T-cell (primary cell): ENCODE data around the gene TRPM6. TPM values are rescaled to one million over a fixed set of nuclear protein-coding genes. Genes with fewer than 3 reads are reported as not detected.
"Not testable (repeated sequence)": the region's sequence is repeated elsewhere in the genome, so short reads cannot be mapped to it uniquely, and the experiment has no call there.

Experiments used
- ATAC-seq, 4 experiments: fragments of 200-7000 bp in 3 of 4; fragments of 150-1000 bp in 1 of 4; cut with Tn5 transposase; replicated peaks in 1 of 4; 1 replicate in 3 of 4; 2 replicates in 1 of 4; pipeline ENCODE4 v1.10.0; 2021; ENCODE audit warnings: moderate library complexity in 3 of 4, mild to moderate bottlenecking in 2 of 4, moderate number of reproducible peaks in 1 of 4
- CTCF ChIA-PET, 2 donors: fragments of 300-600 bp; sonication (Branson Sonifier 250); formaldehyde crosslinking; loops; one replicate each; lab custom pipeline; 2022; ENCODE audit warnings: antibody characterized with exemption in 2 of 2; lab: Charles Lee
- POLR2A ChIA-PET, 2 donors: fragments of 300-600 bp; sonication (Branson Sonifier 250); formaldehyde crosslinking; loops; one replicate each; lab custom pipeline; 2022; ENCODE audit warnings: antibody characterized with exemption in 2 of 2; lab: Charles Lee
- DNase-seq, 35 experiments: peaks; one replicate each; pipeline versions ENCODE4 v3.0.0 to v3.0.0-alpha.2; 2013 to 2023
- H3K27ac ChIP-seq: one replicate; pipeline ENCODE4 v1.5.1; 2013; ENCODE audit warnings: low read length
- H3K27me3 ChIP-seq, 2 experiments: replicated peaks in 1 of 2; 1 replicate in 1 of 2; 2 replicates in 1 of 2; pipeline versions ENCODE4 v1.6.1 to v1.7.0; 2013; ENCODE audit warnings: low read length in 1 of 2, mixed read lengths in 1 of 2; ENCODE audit not compliant: control insufficient read depth in 2 of 2, insufficient read depth in 2 of 2; ENCODE audit errors: extremely low read depth in 1 of 2
- H3K36me3 ChIP-seq, 2 donors: 1 replicate in 1 of 2; 2 replicates in 1 of 2; pipeline versions ENCODE4 v1.6.1 to v1.7.0; 2013; ENCODE audit warnings: low read length in 1 of 2; ENCODE audit not compliant: control insufficient read depth in 2 of 2, insufficient read depth in 1 of 2; ENCODE audit errors: extremely low read depth in 1 of 2
- H3K4me1 ChIP-seq, 2 experiments: 1 replicate in 1 of 2; 2 replicates in 1 of 2; pipeline versions ENCODE4 v1.6.1 to v1.7.0; 2013; ENCODE audit warnings: low read length in 2 of 2, mixed read lengths in 1 of 2; ENCODE audit not compliant: insufficient read depth in 2 of 2, control insufficient read depth in 1 of 2; ENCODE audit errors: extremely low read depth in 1 of 2
- H3K4me3 ChIP-seq, 2 donors: 1 replicate in 1 of 2; 2 replicates in 1 of 2; pipeline versions ENCODE4 v1.5.1 to v1.7.0; 2013; ENCODE audit warnings: mild to moderate bottlenecking in 2 of 2, low read length in 1 of 2, moderate library complexity in 1 of 2; ENCODE audit not compliant: control insufficient read depth in 1 of 2; ENCODE audit errors: extremely low read depth in 1 of 2
- H3K9me3 ChIP-seq: 2 replicates; pipeline ENCODE4 v1.7.0; 2013
- H3K27ac Mint-ChIP-seq, 2 donors: one replicate each; pipeline ENCODE4 v1.8.0; 2020 to 2021; ENCODE audit warnings: mild to moderate bottlenecking in 2 of 2, mixed read lengths in 2 of 2
- H3K27me3 Mint-ChIP-seq, 2 donors: one replicate each; pipeline ENCODE4 v1.8.0; 2021 to 2022; ENCODE audit warnings: mixed read lengths in 2 of 2
- H3K36me3 Mint-ChIP-seq: one replicate; pipeline ENCODE4 v1.8.0; 2021; ENCODE audit warnings: mixed read lengths
- H3K4me1 Mint-ChIP-seq, 3 donors: one replicate each; pipeline ENCODE4 v1.8.0; 2020 to 2022; ENCODE audit warnings: mixed read lengths in 3 of 3, mild to moderate bottlenecking in 1 of 3
- H3K4me3 Mint-ChIP-seq, 3 donors: one replicate each; pipeline ENCODE4 v1.8.0; 2020 to 2022; ENCODE audit warnings: mild to moderate bottlenecking in 3 of 3, mixed read lengths in 3 of 3, moderate library complexity in 3 of 3
- H3K9me3 Mint-ChIP-seq, 3 donors: one replicate each; pipeline ENCODE4 v1.8.0; 2020 to 2022; ENCODE audit warnings: mixed read lengths in 3 of 3
- WGBS: methylation state at CpG from one replicate; pipeline ENCODE4 v1.1.5; 2013; ENCODE audit warnings: missing lambda C conversion rate; ENCODE audit not compliant: insufficient coverage; 5-methylcytosine and 5-hydroxymethylcytosine counted together
- total RNA-seq, 35 experiments: library from RNA in 6 of 35; stranded (reverse) in 6 of 35; fragments of 120-200 nt in 1 of 35; gene quantifications; one replicate each; pipeline versions ENCODE4 v1.2.1 to v1.2.4 and lab custom pipeline; 2013 to 2026

Gene TRPM6
- total RNA-seq, 5 donors from 2014 or later (not counting 1 experiment from before 2014, with no cell fraction given): not detected

DNA sequence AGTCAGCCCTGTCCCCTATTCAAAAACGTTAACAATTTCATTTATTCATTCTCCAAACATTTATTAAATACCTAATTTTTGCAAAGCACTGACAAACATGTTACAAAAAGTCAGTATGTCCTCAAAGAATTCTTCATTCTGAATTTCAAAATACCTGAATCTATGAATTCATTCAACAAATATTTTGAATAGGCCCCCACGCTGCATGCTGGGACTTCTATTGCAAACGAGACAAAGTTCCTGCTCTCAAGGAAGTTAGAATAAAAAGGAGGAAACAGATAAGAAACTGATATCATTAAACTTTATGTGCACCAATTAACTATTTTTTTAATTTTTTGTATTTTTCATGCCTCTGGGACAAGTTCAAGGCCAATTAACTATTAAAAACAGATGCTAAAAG, 26.6 kb downstream of the TRPM6 start:
- H3K4me3 Mint-ChIP-seq: no peak overlapping the region
- H3K27me3 Mint-ChIP-seq: peaks cover 0 to 3% of the 10 kb centered on the region in 2 donors
- DNase-seq: no peak
- Histone ChIP-seq H3K27ac (no peak overlapping the region), H3K4me3 (no peak overlapping the region), H3K4me1 (no peaks in the 10 kb centered on the region), H3K36me3 (no peaks in the 10 kb centered on the region), H3K27me3 (no peaks in the 10 kb centered on the region), H3K9me3 (no peaks in the 10 kb centered on the region)
- no peak overlapping the region for H3K27ac Mint-ChIP-seq
- ChIA-PET CTCF (no interaction called here), POLR2A (no interaction called here)
- no peaks in the 10 kb centered on the region for H3K9me3 Mint-ChIP-seq
- no peak for ATAC-seq
- H3K4me1 Mint-ChIP-seq: peaks cover 1 to 6% (median 6%) of the 10 kb centered on the region in 3 donors
- WGBS: 20% methylated on average over 1 of the region's 3 CpGs
- no peaks in the 10 kb centered on the region for H3K36me3 Mint-ChIP-seq

DNA sequence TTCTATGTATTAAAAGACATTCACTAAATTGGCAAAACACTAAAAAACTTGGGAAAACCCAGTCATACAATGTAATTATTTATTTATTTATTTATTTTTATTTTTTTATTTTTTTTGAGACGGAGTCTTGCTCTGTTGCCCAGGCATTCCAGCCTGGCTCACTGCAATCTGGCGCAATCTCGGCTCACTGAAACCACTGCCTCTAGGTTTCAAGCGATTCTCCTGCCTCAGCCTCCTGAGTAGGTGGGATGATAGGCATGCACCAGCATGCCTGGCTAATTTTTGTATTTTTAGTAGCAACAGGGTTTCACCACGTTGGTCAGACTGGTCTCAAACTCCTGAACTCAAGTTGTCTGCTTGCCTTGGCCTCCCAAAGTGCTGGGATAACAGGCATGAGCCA, 27.5 kb downstream of the TRPM6 start:
- H3K27ac Mint-ChIP-seq, ATAC-seq, H3K4me3 Mint-ChIP-seq, CTCF ChIA-PET, H3K27ac ChIP-seq, H3K36me3 ChIP-seq, H3K27me3 ChIP-seq, H3K27me3 Mint-ChIP-seq, H3K4me1 Mint-ChIP-seq, DNase-seq, H3K4me1 ChIP-seq, H3K9me3 Mint-ChIP-seq, H3K9me3 ChIP-seq, H3K36me3 Mint-ChIP-seq, POLR2A ChIA-PET, H3K4me3 ChIP-seq: not testable (repeated sequence)
- 100% methylated on average over 2 of the region's 5 CpGs for WGBS

DNA sequence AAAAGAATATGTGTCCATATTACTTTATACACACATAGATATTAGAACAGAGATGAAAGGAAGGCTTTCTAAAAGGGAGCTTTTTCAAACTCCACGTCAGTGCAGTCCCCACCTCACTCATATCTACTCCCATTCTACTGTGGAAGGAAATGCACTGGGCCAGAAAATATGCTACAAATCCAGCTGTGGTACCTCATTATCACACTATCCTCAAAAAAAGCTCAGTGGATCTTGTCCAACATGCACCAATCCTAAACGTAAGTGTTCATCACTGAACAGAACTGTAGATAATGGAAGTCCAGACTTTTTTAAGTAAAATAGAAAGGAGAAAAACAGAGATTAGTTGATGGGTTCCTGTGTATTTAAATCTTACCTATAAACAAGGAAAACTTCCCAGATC, 27.9 kb downstream of the TRPM6 start:
- DNase-seq: no peak
- WGBS: no CpG with 5 or more reads among the region's 2 CpGs
- Mint-ChIP-seq H3K9me3 (no peaks in the 10 kb centered on the region), H3K4me3 (no peak overlapping the region), H3K4me1 (peaks cover 1 to 6% (median 6%) of the 10 kb centered on the region in 3 donors), H3K27me3 (peaks cover 0 to 3% of the 10 kb centered on the region in 2 donors), H3K27ac (no peak overlapping the region), H3K36me3 (no peaks in the 10 kb centered on the region)
- no peak overlapping the region for H3K4me3 ChIP-seq
- H3K9me3 ChIP-seq: no peaks in the 10 kb centered on the region
- CTCF ChIA-PET: interaction anchor here in 1 of 2 donors (0.5 kb wide), 1 partner anchor 146 kb away, joined by 3 read pairs; no protein-coding TSS in a partner anchor
- POLR2A ChIA-PET: no interaction called here
- H3K27me3 ChIP-seq: no peaks in the 10 kb centered on the region
- no peak for ATAC-seq
- no peaks in the 10 kb centered on the region for H3K36me3 ChIP-seq
- no peak overlapping the region for H3K27ac ChIP-seq
- no peaks in the 10 kb centered on the region for H3K4me1 ChIP-seq

DNA sequence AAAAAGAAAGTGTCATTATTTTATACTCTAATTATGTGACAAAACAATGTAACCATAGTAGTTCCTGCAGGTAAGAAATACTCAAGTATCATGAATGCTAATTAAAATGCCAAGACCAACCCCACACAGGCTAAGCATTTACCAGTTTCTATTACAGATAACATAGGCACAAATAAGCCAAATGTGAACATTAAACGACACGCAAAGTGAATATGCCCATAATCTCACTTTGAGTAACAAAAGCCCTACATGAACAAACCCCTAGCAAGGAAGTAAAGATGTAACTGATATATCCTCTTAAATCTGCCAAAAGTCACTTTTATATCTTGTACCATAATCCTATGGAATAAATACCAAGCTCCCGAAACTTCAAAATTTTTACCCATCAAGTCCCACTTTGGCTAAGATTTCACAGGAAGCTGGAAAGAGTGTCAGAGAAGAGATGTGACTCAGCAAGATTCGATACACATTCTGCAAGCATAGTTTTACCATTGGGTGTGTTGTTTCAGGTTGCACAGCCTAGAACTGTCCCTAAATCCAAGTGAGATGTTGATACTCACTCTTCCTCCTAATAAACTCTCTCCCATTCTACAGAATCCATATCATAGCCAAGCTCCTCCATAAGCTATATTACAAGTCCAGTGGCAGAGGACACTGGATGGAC, 28.8 kb downstream of the TRPM6 start:
- Histone ChIP-seq H3K9me3 (no peaks in the 10 kb centered on the region), H3K27ac (no peak overlapping the region), H3K36me3 (no peaks in the 10 kb centered on the region), H3K4me3 (no peak overlapping the region), H3K4me1 (no peaks in the 10 kb centered on the region), H3K27me3 (no peaks in the 10 kb centered on the region)
- Mint-ChIP-seq H3K9me3 (no peaks in the 10 kb centered on the region), H3K4me3 (no peak overlapping the region), H3K27me3 (peaks cover 0 to 6% of the 10 kb centered on the region in 2 donors), H3K27ac (no peak overlapping the region), H3K36me3 (no peaks in the 10 kb centered on the region), H3K4me1 (peaks cover 1 to 6% (median 6%) of the 10 kb centered on the region in 3 donors)
- ChIA-PET CTCF (interaction anchor here in 1 of 2 donors (0.5 kb wide), 1 partner anchor 147 kb away, joined by 3 read pairs; no protein-coding TSS in a partner anchor), POLR2A (no interaction called here)
- no CpG with 5 or more reads among the region's 4 CpGs for WGBS
- ATAC-seq (no peak), DNase-seq (no peak)

DNA sequence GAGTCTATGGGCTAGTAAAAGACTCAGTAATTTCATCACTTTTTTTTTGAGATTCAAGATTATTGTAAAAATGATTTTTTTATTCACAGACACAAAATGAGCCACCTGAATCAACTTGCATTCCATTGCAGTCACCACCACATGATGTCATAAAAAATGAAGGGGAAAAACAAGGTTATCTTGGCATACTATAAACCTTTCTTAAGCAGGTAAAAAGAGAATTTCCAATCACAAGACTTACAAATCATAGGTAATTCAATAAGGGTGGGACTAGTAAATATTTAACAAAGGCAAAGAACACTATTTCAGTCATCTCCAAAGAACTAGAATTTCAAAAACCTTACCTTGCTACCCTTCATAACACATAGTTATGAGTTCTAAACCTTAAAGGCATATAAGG, 30.7 kb downstream of the TRPM6 start:
- Histone ChIP-seq H3K36me3 (no peaks in the 10 kb centered on the region), H3K4me1 (no peaks in the 10 kb centered on the region), H3K4me3 (no peak overlapping the region), H3K27me3 (no peaks in the 10 kb centered on the region), H3K27ac (no peak overlapping the region), H3K9me3 (no peaks in the 10 kb centered on the region)
- H3K4me3 Mint-ChIP-seq: no peak overlapping the region
- ChIA-PET POLR2A (interaction anchor here in 1 of 2 donors (0.6 kb wide), 1 partner anchor 264 kb away, joined by 3 read pairs; no protein-coding TSS in a partner anchor), CTCF (no interaction called here)
- ATAC-seq (no peak), DNase-seq (no peak)
- no peaks in the 10 kb centered on the region for H3K36me3 Mint-ChIP-seq
- no peak overlapping the region for H3K27ac Mint-ChIP-seq
- H3K27me3 Mint-ChIP-seq: peaks cover 0 to 6% of the 10 kb centered on the region in 2 donors
- H3K9me3 Mint-ChIP-seq: no peaks in the 10 kb centered on the region
- peaks cover 1 to 5% (median 3%) of the 10 kb centered on the region in 3 donors for H3K4me1 Mint-ChIP-seq

DNA sequence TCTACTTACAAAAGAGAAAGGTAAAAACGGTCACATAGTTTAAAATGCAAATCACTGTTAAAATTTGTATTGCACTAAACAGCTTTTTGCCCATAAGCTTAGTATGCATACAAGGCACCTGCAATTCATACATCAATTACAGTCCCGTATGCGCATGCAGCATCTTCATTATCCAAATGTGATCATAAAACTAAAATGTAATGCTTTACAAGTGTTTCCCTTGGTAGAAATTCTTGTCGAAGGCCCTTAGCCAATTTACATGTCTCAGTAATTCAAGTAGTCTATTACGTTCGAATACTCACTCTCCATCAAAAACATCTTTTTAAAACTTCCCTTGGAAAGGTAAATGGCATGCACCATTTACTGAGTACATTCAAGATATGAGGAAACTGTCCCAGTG, 32.6 kb downstream of the TRPM6 start:
- no peaks in the 10 kb centered on the region for H3K36me3 ChIP-seq
- no peaks in the 10 kb centered on the region for H3K9me3 ChIP-seq
- ChIA-PET POLR2A (no interaction called here), CTCF (no interaction called here)
- Mint-ChIP-seq H3K27me3 (peaks cover 0 to 6% of the 10 kb centered on the region in 2 donors), H3K4me1 (no peaks in the 10 kb centered on the region), H3K9me3 (no peaks in the 10 kb centered on the region), H3K4me3 (no peak overlapping the region), H3K36me3 (no peaks in the 10 kb centered on the region), H3K27ac (no peak overlapping the region)
- ATAC-seq (no peak), DNase-seq (no peak)
- H3K27me3 ChIP-seq: peaks cover 0 to 2% of the 10 kb centered on the region in 2 experiments
- no CpG with 5 or more reads among the region's 6 CpGs for WGBS
- H3K27ac ChIP-seq: no peak overlapping the region
- H3K4me1 ChIP-seq: no peaks in the 10 kb centered on the region
- no peak overlapping the region for H3K4me3 ChIP-seq
